ENCODE results near the gene OGFOD1. TPM values are rescaled to one million over a fixed set of nuclear protein-coding genes. Genes with fewer than 3 reads are reported as not detected.

The OGFOD1 gene
- total RNA-seq, 1 donor from 2014 or later, result 35.9 TPM

DNA sequence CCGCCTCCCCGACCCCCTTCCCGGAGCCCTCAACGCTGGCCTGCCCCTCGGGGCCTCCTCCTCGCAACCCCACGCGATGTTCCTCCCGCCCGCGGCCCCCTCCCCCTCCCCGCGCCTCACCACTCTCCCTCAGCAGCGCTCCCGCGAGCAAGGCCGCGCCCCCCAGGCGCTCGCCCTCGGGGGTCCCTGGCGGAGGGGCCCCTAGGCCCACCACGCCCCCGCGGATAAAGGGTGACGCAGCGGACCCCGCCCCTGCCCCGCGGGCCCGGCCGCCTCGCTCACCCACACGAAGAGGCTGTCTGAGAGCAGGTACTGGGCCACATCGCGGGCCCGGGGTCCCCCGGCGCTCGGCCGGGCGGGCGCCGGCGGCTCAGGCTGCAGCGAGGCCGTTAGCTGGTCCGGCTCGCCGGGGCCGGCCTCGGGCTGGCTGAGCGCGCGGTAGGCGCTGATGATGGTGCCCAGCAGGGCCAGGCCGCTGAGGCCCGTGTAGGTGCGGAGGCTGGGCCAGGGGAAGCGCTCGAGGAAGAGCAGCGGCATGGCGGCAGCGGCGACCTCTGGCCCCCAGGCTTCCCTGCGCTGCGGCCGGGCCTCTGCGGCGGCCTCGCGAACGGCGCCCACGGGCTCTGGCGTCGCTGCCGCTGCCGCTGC is 26.4 kb upstream of the OGFOD1 start:
- intact Hi-C loops (cut with DNase I), result no loop called here
- ATAC-seq (peak; percentile 43), DNase-seq (ENCODE audit: low spot score) (peak; percentile 71)

- DNase-seq (ENCODE audit: low spot score) (peak; percentile 76), ATAC-seq (peak; percentile 93)
- intact Hi-C loops (cut with DNase I), result no loop called here
These were observed 25.9 kb upstream of the OGFOD1 start, which contains the start of gene AMFR for GRCh38 chr16:56425439-56425832. Gene AMFR, minus strand, starts transcription at chr16:56425545. Its CDS starts 218 bp downstream, at chr16:56425327.

GRCh38 chr16:56426585-56426984 is 24.8 kb upstream of the OGFOD1 start:
- DNase-seq (ENCODE audit: low spot score) (no peak), ATAC-seq (no peak)
- intact Hi-C loops (cut with DNase I), result no loop called here

GRCh38 chr16:56428091-56428490 is 23.3 kb upstream of the OGFOD1 start:
- ATAC-seq (peak; percentile 58), DNase-seq (ENCODE audit: low spot score) (no peak)
- intact Hi-C loops (cut with DNase I), result no loop called here

DNA sequence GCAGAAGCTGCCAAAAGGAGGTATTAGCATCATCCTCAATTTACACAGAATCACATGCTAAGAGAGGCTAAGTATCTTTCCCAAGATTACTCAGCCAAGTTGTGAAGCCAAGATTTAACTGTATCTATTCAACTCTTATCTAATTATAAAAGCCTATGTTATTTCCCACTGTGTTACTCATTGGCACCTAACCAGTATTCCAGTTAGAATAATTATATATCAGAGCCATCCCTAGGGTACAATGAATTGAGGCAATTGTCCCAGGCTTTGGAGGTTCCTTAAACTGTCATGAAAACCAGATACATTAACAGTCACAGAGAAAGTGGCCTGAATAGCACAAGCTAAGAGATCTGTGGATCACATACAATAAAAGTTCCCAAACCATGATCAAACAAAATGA is 15.1 kb upstream of the OGFOD1 start:
- ATAC-seq (no peak), DNase-seq (ENCODE audit: low spot score) (no peak)
- intact Hi-C loops (cut with DNase I), result no loop called here

- ATAC-seq (no peak), DNase-seq (ENCODE audit: low spot score) (no peak)
- intact Hi-C loops (cut with DNase I), result no loop called here
These were observed 13.3 kb upstream of the OGFOD1 start for GRCh38 chr16:56438038-56438437.

- intact Hi-C loops (cut with DNase I), result no loop called here
- DNase-seq (ENCODE audit: low spot score) (no peak), ATAC-seq (no peak)
These were observed 4.1 kb upstream of the OGFOD1 start for GRCh38 chr16:56447286-56447685.

GRCh38 chr16:56448005-56448404 is 3.3 kb upstream of the OGFOD1 start:
- ATAC-seq (no peak), DNase-seq (ENCODE audit: low spot score) (no peak)
- intact Hi-C loops (cut with DNase I), result no loop called here

GRCh38 chr16:56450275-56450985 is 924 bp upstream of the OGFOD1 start:
- DNase-seq (ENCODE audit: low spot score) (no peak), ATAC-seq (peak; percentile 42)
- intact Hi-C loops (cut with DNase I), result no loop called here

DNA sequence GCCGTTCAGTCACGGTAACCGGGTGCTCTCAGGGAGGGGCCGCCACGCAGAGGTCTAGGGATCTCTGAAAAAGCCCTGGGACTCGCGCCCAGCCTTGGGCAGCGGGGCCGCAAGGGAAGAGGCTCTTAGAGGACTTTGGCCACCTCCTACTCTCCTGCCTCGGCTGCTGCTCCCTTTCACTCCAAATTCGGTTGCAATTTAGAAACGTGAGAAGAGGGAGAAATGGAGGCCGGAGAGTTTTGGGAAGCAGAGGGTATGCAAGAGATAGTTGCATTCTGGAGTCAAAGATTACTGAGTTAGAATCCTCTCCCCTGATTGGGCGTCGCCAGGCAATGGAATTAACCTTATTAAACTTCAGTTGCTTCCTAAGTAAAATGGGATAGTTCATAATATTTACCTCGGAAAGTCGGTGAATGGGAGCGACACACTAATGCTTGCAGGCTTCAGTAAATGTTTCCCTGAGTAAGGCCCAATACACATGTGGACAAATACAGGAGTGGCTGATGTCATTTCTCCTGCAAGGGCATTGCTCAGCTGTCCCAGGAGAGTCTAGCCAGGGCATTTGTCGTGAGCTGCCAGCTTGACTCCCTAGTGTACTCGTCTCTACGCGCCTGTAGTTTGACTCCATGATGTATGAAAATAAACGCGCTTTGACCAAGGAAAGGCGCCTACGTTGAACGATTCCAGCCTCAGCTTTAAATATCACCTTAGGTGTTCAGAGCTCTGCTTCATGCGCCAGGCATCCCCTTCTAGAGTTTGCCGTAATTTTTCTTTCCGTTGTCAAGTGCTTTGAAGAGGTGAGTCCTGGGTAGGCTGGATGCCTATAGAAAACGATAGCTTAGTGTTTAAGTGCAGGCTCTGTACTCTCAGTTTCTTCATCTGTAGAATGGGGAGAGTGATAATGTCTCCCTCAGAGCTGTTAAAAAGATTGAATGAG is 667 bp downstream of the OGFOD1 start:
- intact Hi-C loops (cut with DNase I), result no loop called here

DNA sequence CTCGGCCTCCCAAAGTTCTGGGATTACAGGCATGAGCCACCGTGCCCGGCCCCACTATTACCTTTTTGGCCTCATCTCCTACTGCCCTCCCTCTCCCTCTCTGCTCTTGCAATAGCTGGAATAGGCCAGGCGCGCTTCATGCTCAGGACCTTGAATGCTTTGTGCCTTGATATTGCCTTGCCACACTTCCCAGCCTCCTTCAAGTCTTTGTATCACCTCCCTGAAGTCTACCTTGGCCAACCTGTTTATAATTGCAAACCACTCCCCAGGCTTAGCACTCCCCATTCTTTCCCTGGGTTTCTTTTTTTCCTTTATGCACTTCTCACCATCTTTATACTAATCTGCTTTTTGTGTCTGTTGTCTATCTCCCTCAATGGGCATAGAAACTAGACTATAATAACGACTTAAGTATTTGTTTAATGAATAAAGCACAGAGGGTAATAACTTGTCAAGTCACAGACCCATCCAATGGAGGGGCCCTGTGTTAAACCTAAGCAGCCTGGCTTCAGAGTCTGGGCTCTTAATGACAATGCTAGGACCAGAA is 6.6 kb downstream of the OGFOD1 start:
- DNase-seq (ENCODE audit: low spot score) (no peak), ATAC-seq (no peak)
- intact Hi-C loops (cut with DNase I), result no loop called here

More for the DNA sequence above, 667 bp downstream of the OGFOD1 start:
- DNase-seq (ENCODE audit: low spot score), result no peak
- peak; percentile 53 for ATAC-seq

DNA sequence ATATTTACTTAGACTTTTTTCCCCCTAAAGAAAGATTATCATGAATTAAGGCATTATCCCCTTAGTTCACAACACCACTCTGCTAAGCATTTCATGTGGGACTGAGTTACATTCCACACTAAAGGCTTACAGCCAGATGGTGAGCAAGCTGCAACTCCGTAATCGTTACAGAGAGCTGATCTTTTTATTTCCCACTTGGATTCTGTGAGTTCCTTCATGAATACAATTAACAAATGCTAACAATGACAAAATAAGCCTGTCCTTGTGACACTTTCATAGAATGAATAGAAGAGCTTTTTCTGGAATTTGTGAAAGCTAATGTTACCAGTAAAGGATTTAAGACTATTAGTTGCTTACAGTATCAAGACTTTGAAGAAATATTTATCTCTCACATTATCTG is 8.7 kb downstream of the OGFOD1 start:
- no peak for ATAC-seq

GRCh38 chr16:56462064-56462796 is 10.9 kb downstream of the OGFOD1 start:
- ATAC-seq, result no peak
- intact Hi-C loops (cut with DNase I), result no loop called here
- no peak for DNase-seq (ENCODE audit: low spot score)

More for the DNA sequence above, 8.7 kb downstream of the OGFOD1 start:
- intact Hi-C loops (cut with DNase I), result no loop called here
- DNase-seq (ENCODE audit: low spot score), result no peak

DNA sequence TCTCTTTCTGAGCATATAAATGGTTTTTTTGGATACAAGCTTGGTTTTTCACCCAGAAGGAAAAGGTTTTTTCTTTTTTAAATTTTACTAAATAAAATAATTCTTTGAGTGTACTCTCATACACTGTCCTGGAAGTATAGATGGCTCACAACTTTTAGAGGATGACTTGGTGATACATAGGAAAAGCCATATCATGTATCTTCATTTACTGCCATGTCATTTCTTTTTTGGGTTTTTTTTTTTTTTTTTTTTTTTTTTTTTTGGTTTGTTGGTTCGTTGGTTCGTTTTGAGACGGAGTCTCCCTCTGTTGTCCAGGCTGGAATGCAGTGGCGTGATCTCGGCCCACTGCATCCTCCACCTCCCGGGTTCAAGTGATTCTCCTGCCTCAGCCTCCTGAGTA is 11.8 kb downstream of the OGFOD1 start:
- intact Hi-C loops (cut with DNase I), result no loop called here
- DNase-seq (ENCODE audit: low spot score) (no peak), ATAC-seq (no peak)

DNA sequence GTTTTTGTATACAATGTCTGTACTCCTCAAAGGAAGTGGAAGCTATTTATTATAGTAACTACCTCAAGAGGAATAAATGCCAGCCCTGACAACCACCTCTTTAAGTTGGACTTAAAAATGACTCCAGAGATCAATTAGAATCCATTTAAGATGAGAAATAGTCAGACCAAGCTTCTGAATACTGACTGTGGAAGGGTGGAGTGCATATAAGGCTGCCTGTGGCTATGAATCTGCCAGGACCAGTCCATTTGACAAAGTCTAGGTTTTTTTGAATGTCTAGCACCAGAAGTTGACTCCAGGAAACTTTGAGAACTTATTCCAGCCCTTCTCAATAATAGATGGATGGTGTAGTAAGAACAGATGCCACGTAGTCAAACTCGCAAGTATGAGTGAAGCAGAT is 15.0 kb downstream of the OGFOD1 start:
- DNase-seq (ENCODE audit: low spot score) (no peak), ATAC-seq (no peak)
- intact Hi-C loops (cut with DNase I), result no loop called here

- intact Hi-C loops (cut with DNase I), result no loop called here
- DNase-seq (ENCODE audit: low spot score) (no peak), ATAC-seq (no peak)
These were observed 17.4 kb downstream of the OGFOD1 start for GRCh38 chr16:56468800-56469199.

GRCh38 chr16:56469748-56470147 is 18.4 kb downstream of the OGFOD1 start:
- ATAC-seq, result no peak
- DNase-seq (ENCODE audit: low spot score), result no peak
- intact Hi-C loops (cut with DNase I), result no loop called here

DNA sequence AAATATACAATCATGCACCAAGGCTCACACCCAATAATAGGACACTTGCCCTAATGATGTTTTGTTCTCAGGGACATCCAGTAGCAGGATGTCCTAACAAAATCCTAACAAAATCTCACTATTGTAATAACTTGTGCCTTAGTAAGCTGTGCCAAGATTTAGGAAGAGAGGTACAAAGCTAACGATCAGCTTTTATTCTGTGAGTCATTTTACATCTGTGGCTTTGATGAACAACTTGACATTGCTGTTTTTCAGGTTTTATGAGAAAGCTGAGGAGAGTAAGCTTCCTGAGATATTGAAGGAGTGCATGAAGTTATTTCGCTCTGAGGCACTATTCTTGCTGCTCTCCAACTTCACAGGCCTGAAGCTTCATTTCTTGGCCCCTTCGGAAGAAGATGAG is 18.9 kb downstream of the OGFOD1 start:
- intact Hi-C loops (cut with DNase I), result no loop called here
- ATAC-seq (no peak), DNase-seq (ENCODE audit: low spot score) (no peak)

GRCh38 chr16:56470666-56471065 is 19.3 kb downstream of the OGFOD1 start:
- ATAC-seq, result no peak
- intact Hi-C loops (cut with DNase I), result no loop called here
- DNase-seq (ENCODE audit: low spot score), result no peak
